ENCODE data around the gene KIF20B. TPM values are rescaled to one million over a fixed set of nuclear protein-coding genes. Genes with fewer than 3 reads are reported as not detected.
A peak's percentile ranks its signal among the peaks of the same experiment; 100 is the strongest.

Gene KIF20B
- total and polyA plus RNA-seq, 4 experiments from 2014 or later: 8.0 to 21.4 (median 18.3) TPM

- Mint-ChIP-seq H3K36me3 (no peaks in the 10 kb centered on the region), H3K27ac (no peak overlapping the region), H3K4me1 (no peaks in the 10 kb centered on the region), H3K27me3 (peaks cover 13 to 17% of the 10 kb centered on the region in 2 donors), H3K9me3 (peaks cover 0 to 1% (median 0%) of the 10 kb centered on the region in 8 donors), H3K4me3 (no peak overlapping the region)
- Histone ChIP-seq H3K4me1 (ENCODE audit: insufficient read depth, low read length) (no peaks in the 10 kb centered on the region), H3K4me3 (ENCODE audit: low read length in 2 of 2) (no peak overlapping the region), H3K36me3 (ENCODE audit: insufficient read depth, low read length) (no peaks in the 10 kb centered on the region), H3K27me3 (ENCODE audit: insufficient read depth, low read length) (peaks cover 4% of the 10 kb centered on the region), H3K9me3 (ENCODE audit: control insufficient read depth in 1 of 2, low read length in 2 of 2) (no peaks in the 10 kb centered on the region), H3K27ac (ENCODE audit: low read depth, low read length) (no peak overlapping the region)
- intact Hi-C loops (cut with micrococcal nuclease): no loop called here
- ChIA-PET POLR2A (ENCODE audit: partially characterized antibody) (no interaction called here), CTCF (ENCODE audit: partially characterized antibody) (no interaction called here)
- DNase-seq: no peak
Observed at GRCh38 chr10:89685936-89686335, 15.5 kb upstream of the KIF20B start.

DNA sequence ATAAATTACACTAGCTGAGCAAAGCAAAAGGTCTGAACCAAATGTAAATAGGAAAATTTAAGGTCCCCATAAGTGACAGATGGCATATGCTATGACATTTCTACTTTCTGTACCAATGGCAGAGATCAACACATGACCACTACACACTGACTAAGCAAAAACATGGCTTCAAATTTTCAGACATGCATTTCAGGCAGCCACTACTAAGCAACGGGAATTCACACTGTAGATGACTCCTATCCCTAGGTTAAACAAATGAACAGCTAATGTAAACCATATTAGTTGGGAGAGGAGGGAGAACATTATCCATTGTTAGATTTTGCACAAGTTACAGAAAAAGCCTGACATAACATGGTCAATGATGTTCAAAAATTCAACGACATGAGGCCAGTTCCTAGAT lies 11.4 kb upstream of the KIF20B start:
- Histone ChIP-seq H3K9me3 (ENCODE audit: control insufficient read depth in 1 of 2, low read length in 2 of 2) (no peaks in the 10 kb centered on the region), H3K27me3 (ENCODE audit: insufficient read depth, low read length) (no peaks in the 10 kb centered on the region), H3K27ac (ENCODE audit: low read depth, low read length) (no peak overlapping the region), H3K4me3 (ENCODE audit: low read length in 2 of 2) (no peak overlapping the region), H3K36me3 (ENCODE audit: insufficient read depth, low read length) (no peaks in the 10 kb centered on the region), H3K4me1 (ENCODE audit: insufficient read depth, low read length) (no peaks in the 10 kb centered on the region)
- no peak for DNase-seq
- no peaks in the 10 kb centered on the region for H3K4me1 Mint-ChIP-seq
- CTCF ChIA-PET (ENCODE audit: partially characterized antibody): interaction anchor here (1.7 kb wide), 1 partner anchor 11 kb away, joined by 4 read pairs; the partner anchor contains the start of gene KIF20B
- H3K9me3 Mint-ChIP-seq: peaks cover 0 to 1% (median 0%) of the 10 kb centered on the region in 8 donors
- H3K4me3 Mint-ChIP-seq: no peak overlapping the region
- H3K27me3 Mint-ChIP-seq: peaks cover 2 to 11% of the 10 kb centered on the region in 2 donors
- intact Hi-C loops (cut with micrococcal nuclease): no loop called here
- POLR2A ChIA-PET (ENCODE audit: partially characterized antibody): no interaction called here
- H3K36me3 Mint-ChIP-seq: no peaks in the 10 kb centered on the region
- H3K27ac Mint-ChIP-seq: no peak overlapping the region

- Mint-ChIP-seq H3K36me3 (no peaks in the 10 kb centered on the region), H3K4me1 (no peaks in the 10 kb centered on the region), H3K4me3 (no peak overlapping the region), H3K27me3 (peaks cover 2 to 3% of the 10 kb centered on the region in 2 donors), H3K27ac (no peak overlapping the region), H3K9me3 (peaks cover 0 to 1% (median 0%) of the 10 kb centered on the region in 8 donors)
- Histone ChIP-seq H3K27me3 (ENCODE audit: insufficient read depth, low read length) (no peaks in the 10 kb centered on the region), H3K9me3 (ENCODE audit: control insufficient read depth in 1 of 2, low read length in 2 of 2) (no peaks in the 10 kb centered on the region), H3K27ac (ENCODE audit: low read depth, low read length) (no peak overlapping the region), H3K4me3 (ENCODE audit: low read length in 2 of 2) (no peak overlapping the region), H3K36me3 (ENCODE audit: insufficient read depth, low read length) (no peaks in the 10 kb centered on the region), H3K4me1 (ENCODE audit: insufficient read depth, low read length) (no peaks in the 10 kb centered on the region)
- CTCF ChIA-PET (ENCODE audit: partially characterized antibody): no interaction called here
- POLR2A ChIA-PET (ENCODE audit: partially characterized antibody): no interaction called here
- DNase-seq: no peak
- intact Hi-C loops (cut with micrococcal nuclease): no loop called here
Observed at GRCh38 chr10:89692416-89692815, 9.0 kb upstream of the KIF20B start.

GRCh38 chr10:89693176-89693575 lies 8.2 kb upstream of the KIF20B start:
- no peaks in the 10 kb centered on the region for H3K9me3 ChIP-seq (ENCODE audit: control insufficient read depth in 1 of 2, low read length in 2 of 2)
- ChIA-PET CTCF (ENCODE audit: partially characterized antibody) (no interaction called here), POLR2A (ENCODE audit: partially characterized antibody) (no interaction called here)
- peaks cover 0 to 1% (median 0%) of the 10 kb centered on the region in 8 donors for H3K9me3 Mint-ChIP-seq
- intact Hi-C loops (cut with micrococcal nuclease): no loop called here
- H3K4me1 Mint-ChIP-seq: no peaks in the 10 kb centered on the region
- no peaks in the 10 kb centered on the region for H3K36me3 Mint-ChIP-seq
- no peaks in the 10 kb centered on the region for H3K36me3 ChIP-seq (ENCODE audit: insufficient read depth, low read length)
- H3K4me3 ChIP-seq (ENCODE audit: low read length in 2 of 2): no peak overlapping the region
- no peaks in the 10 kb centered on the region for H3K4me1 ChIP-seq (ENCODE audit: insufficient read depth, low read length)
- peak overlapping the region in 1 of 7 donors; percentile 10 for H3K27ac Mint-ChIP-seq
- DNase-seq: no peak
- no peaks in the 10 kb centered on the region for H3K27me3 ChIP-seq (ENCODE audit: insufficient read depth, low read length)
- H3K27ac ChIP-seq (ENCODE audit: low read depth, low read length): no peak overlapping the region
- no peak overlapping the region for H3K4me3 Mint-ChIP-seq
- no peaks in the 10 kb centered on the region for H3K27me3 Mint-ChIP-seq

DNA sequence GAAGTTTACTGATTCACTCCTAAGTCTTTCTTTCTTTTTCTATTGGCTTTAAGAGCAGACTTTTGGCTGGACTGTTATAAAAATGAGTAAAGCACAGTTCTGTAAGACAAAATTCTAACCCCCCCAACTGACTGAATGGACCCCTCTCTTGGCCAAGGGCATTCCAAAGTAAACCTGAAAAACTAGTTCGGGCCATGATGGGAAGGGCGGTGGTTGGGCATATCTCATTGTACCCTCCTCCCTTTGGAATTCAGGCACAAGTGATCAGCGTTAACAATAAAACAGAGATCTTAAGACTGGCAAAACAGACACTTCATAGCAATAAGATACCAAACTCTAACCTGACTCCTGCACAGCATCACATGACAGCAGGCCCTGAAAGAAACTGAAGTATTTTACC lies 6.1 kb upstream of the KIF20B start:
- Histone ChIP-seq H3K4me3 (ENCODE audit: low read length in 2 of 2) (no peak overlapping the region), H3K9me3 (ENCODE audit: control insufficient read depth in 1 of 2, low read length in 2 of 2) (no peaks in the 10 kb centered on the region), H3K4me1 (ENCODE audit: insufficient read depth, low read length) (peaks cover under 1% of the 10 kb centered on the region), H3K36me3 (ENCODE audit: insufficient read depth, low read length) (no peaks in the 10 kb centered on the region), H3K27ac (ENCODE audit: low read depth, low read length) (no peak overlapping the region), H3K27me3 (ENCODE audit: insufficient read depth, low read length) (no peaks in the 10 kb centered on the region)
- intact Hi-C loops (cut with micrococcal nuclease): no loop called here
- no peak overlapping the region for H3K27ac Mint-ChIP-seq
- DNase-seq: no peak
- H3K36me3 Mint-ChIP-seq: no peaks in the 10 kb centered on the region
- peaks cover 0 to 1% (median 0%) of the 10 kb centered on the region in 8 donors for H3K9me3 Mint-ChIP-seq
- ChIA-PET CTCF (ENCODE audit: partially characterized antibody) (no interaction called here), POLR2A (ENCODE audit: partially characterized antibody) (no interaction called here)
- peaks cover 0 to 6% (median 1%) of the 10 kb centered on the region in 4 donors for H3K4me1 Mint-ChIP-seq
- H3K4me3 Mint-ChIP-seq: no peak overlapping the region
- no peaks in the 10 kb centered on the region for H3K27me3 Mint-ChIP-seq

GRCh38 chr10:89697946-89698345 lies 3.4 kb upstream of the KIF20B start:
- no peak for DNase-seq
- intact Hi-C loops (cut with micrococcal nuclease): no loop called here
- no peak overlapping the region for H3K4me3 Mint-ChIP-seq
- H3K9me3 ChIP-seq (ENCODE audit: control insufficient read depth in 1 of 2, low read length in 2 of 2): no peaks in the 10 kb centered on the region
- no peak overlapping the region for H3K4me3 ChIP-seq (ENCODE audit: low read length in 2 of 2)
- H3K9me3 Mint-ChIP-seq: no peaks in the 10 kb centered on the region
- peak overlapping the region in 1 of 7 donors; percentile 3 for H3K27ac Mint-ChIP-seq
- H3K27me3 ChIP-seq (ENCODE audit: insufficient read depth, low read length): no peaks in the 10 kb centered on the region
- ChIA-PET CTCF (ENCODE audit: partially characterized antibody) (no interaction called here), POLR2A (ENCODE audit: partially characterized antibody) (no interaction called here)
- H3K4me1 ChIP-seq (ENCODE audit: insufficient read depth, low read length): peaks cover 20% of the 10 kb centered on the region
- H3K4me1 Mint-ChIP-seq: peaks cover 10 to 31% (median 17%) of the 10 kb centered on the region in 4 donors
- H3K36me3 ChIP-seq (ENCODE audit: insufficient read depth, low read length): no peaks in the 10 kb centered on the region
- H3K27me3 Mint-ChIP-seq: no peaks in the 10 kb centered on the region
- H3K27ac ChIP-seq (ENCODE audit: low read depth, low read length): no peak overlapping the region
- H3K36me3 Mint-ChIP-seq: peaks cover 0 to 5% of the 10 kb centered on the region in 2 donors

- Histone ChIP-seq H3K27ac (ENCODE audit: low read depth, low read length) (no peak overlapping the region), H3K4me1 (ENCODE audit: insufficient read depth, low read length) (peaks cover 21% of the 10 kb centered on the region), H3K36me3 (ENCODE audit: insufficient read depth, low read length) (no peaks in the 10 kb centered on the region), H3K27me3 (ENCODE audit: insufficient read depth, low read length) (no peaks in the 10 kb centered on the region), H3K9me3 (ENCODE audit: control insufficient read depth in 1 of 2, low read length in 2 of 2) (no peaks in the 10 kb centered on the region), H3K4me3 (ENCODE audit: low read length in 2 of 2) (no peak overlapping the region)
- peaks cover 0 to 5% of the 10 kb centered on the region in 2 donors for H3K36me3 Mint-ChIP-seq
- ChIA-PET CTCF (ENCODE audit: partially characterized antibody) (no interaction called here), POLR2A (ENCODE audit: partially characterized antibody) (no interaction called here)
- H3K27ac Mint-ChIP-seq: no peak overlapping the region
- H3K4me3 Mint-ChIP-seq: peak overlapping the region; percentile 2 to 74 (median 54)
- H3K4me1 Mint-ChIP-seq: peaks cover 13 to 36% (median 20%) of the 10 kb centered on the region in 4 donors
- H3K27me3 Mint-ChIP-seq: no peaks in the 10 kb centered on the region
- no peak for DNase-seq
- intact Hi-C loops (cut with micrococcal nuclease): loop anchor here (2.0 to 10.0 kb wide), 6 partner anchors 285 to 1837 kb away; partner anchors contain the start of genes FAS, IFIT5, KLLN and LIPA
- no peaks in the 10 kb centered on the region for H3K9me3 Mint-ChIP-seq
Observed at GRCh38 chr10:89699581-89700064, 1.8 kb upstream of the KIF20B start.
